Anterior cingulate cortex (tissue), 58 donors: ENCODE measurements around the gene MED14.
"Not testable (repeated sequence)": the region's sequence is repeated elsewhere in the genome, so short reads cannot be mapped to it uniquely, and the experiment has no call there.

Source experiments
- DNase-seq, 58 donors: peaks; one replicate each; lab custom pipeline; 2025; lab: John Stamatoyannopoulos, UW

MED14 gene

DNA sequence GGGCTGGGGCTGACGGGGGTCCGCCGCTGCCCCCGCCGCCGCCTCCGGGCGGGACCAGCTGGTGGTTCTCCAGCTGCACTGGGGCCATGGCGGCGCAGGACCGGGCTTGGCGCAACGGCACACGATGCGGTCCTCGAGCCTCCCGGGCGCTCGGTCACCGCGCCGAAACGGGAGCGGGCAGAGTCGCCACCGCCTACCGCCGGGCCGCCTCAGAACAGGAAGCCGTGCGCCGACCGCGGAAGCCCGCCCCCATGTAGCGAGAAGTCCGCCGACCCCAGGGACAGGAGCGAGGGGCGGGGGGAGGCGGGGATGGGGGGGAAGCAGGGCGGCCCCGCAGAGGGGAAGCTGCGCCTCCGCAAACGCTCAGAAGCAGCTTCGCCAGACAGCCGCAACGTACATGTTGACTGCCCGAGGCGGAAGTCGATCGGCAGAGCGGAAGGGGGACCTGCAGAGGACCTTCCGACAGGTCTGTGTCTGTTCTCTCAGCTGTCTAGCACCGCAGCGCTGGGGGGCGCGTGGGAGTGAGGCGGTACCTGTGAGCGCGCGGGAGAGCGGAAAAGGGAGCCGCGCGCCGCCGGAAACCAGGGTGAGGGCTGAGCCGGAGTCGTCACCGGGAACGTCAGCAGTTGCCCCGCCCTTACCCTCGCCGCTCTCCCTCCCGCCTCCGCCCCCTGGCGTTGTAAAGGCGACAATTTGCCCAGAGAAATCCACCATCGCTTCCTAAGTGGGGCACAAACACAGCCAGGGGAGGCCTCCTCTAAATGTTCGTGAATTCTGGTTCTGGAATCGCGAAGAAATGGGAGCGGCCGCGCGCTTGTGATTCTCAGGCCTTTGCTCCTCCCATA, at the start of gene MED14:
TSS of gene MED14 (minus strand) at position 218 of the 845 bp plus-strand sequence. CDS start at position 88, 130 bp downstream.
- DNase-seq = peak; percentile 14 to 89 (median 79)

DNA sequence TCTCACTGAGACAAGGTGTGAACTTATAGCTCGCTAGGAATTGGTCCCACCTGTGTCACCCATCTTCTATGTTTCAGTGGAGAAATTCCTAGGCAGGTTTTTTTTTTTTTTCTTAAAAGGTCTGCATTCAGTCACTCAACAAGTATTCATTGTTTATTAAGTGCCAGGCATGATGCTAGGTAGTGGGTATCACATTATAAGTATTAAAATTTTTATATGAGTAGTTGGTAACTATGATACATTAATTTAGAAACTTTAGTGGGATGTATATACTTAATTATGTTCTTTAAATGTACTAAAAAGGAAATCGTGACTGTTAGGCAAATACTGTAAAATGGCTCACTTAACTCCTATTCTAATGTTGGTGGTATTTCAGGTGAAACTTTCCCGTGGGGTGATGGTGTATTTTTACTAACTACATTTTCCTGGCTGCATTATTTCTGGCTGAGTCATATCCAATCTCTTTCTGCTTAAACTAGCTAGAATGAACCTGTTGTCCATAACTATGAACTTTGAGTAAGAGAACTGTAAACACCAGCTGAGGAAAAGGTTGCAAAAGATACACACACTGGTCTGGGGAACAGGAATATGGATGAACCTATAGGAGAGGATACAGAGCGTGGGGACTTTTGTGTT, 49.3 kb upstream of the MED14 start:
- no peak for DNase-seq

DNA sequence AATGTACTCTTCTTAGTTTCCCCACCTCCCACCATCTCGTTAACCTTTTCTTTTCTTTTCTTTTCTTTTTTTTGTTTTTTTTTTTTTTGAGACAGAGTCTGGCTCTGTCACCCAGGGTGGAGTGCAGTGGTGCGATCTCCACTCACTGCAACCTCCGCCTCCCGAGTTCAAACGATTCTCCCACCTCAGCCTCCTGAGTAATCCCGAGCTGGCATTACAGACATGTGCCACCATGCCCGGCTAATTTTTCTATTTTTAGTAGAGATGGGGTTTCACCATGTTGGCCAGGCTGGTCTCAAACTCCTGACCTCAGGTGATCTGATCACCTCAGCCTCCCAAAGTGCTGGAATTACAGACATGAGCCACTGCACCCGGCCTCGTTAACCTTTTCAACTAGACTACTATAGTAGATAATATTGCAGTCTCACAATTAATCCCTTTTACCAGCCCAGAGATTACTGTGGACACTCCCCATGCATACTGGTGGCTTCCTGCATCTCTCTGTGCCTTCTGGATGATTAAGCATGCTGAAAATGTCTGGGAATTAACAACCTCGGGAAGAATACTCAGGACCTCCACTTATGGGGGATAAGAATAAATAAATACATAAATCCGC, 47.4 kb upstream of the MED14 start:
- DNase-seq = not testable (repeated sequence)

DNA sequence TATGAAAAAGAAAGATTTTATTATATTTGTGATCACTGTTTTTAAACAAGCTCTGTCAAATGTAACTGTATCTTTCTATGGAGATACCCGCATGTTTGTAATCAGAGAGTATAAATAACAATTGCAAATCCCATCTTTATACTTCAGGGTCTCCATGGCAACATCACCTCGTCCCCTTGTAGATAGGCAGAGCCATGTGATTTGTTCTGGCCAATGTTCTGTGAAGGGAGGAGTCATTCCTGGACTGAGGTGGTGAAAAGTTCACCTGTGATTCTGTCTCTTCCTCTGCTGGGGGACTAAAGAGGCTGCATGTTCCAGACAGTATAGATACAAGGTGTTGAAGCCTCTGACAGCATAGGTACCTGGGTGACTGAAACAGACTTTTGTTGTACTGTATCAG, 45.6 kb upstream of the MED14 start:
- no peak for DNase-seq

DNA sequence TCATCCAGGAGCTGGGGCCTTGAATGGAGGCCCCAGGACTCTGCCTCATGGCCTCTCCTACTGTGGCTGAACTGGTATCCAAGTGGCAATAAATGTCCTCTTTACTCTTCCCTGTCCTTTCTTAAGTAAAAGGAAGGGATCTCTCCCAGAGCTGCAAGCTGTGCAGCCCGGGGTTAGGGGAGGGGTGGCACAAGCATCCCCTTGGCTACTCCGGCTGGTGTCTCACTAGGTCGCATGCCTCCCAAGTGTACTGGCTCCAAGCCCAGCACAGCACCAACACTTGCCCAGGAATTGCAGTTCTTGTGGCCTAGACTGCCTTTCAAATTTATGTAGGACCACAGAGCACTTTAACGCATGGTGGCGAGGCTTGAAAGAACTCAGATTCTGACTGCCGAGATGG, 44.7 kb upstream of the MED14 start:
- DNase-seq = peak in 5 of 58 donors; percentile 0 to 1 (median 0)

DNA sequence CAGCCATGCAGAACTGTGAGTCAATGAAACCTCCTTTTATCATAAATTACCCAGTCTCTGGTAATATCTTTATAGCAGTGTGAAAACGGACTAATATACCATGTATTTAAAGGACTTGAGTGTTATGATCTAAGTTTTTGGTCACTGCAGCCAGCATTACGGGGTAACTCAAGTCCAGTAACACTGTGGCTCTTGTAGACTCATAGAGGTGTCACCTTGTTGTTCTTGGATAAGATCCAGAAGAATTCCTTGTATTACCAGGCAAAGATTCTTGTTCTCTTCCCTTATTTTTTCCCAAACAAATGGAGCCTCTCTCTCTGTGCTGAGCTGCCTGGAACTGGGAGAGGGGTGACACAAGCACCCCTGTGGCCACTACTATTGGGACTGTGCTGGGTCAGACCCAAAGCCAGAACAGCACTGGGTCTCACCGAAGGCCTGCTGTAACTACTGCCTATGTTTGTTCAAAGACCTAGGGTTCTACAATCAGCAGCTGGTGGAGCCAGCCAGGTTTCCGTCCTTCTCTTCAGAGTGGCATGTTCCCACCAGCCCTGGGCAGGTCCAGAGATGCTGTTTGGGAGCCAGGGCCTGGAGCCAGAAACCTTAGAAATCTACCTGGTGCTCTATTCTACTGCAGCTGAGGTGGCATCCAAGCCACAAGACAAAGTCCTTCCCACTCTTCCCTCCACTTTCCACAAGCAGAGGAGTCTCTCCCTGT, 43.7 kb upstream of the MED14 start:
- no peak for DNase-seq

DNA sequence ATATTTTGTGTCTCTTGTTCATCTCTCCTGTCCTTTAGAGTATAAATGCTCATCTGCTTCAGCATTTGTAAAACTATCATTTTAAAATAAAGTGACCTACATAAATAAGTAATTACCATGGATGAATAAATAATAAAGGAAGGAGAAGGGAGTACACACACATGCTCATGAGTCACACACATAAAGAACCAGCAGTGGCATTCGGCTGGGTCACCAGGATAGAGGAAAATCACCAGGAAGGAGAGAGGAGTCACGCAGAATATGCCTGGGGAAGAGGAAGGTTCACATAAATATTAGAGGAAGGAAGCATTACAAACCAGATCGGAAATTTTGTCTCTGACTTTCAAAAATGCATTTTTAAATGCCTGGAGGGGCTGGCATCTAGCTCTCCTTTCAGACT, 38.5 kb upstream of the MED14 start:
- no peak for DNase-seq

DNA sequence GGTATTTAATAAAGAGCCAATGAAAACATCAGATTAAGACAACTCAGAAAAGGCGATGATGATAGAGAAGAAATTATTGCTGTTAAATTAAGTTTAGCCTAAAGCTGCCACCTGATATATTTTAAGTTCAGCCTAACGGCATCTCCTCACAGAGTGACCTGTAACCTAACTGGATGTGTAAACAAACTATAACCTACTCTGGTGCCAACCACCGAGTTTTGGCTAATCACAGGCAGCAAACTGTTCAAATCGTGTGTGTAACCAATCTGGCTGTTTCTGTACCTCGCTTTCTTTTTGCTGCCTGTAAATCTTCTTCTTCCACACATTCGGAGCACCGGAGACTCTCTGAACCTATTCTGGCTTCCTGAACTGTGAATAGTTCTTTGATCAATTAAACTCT, 37.8 kb upstream of the MED14 start:
- no peak for DNase-seq

DNA sequence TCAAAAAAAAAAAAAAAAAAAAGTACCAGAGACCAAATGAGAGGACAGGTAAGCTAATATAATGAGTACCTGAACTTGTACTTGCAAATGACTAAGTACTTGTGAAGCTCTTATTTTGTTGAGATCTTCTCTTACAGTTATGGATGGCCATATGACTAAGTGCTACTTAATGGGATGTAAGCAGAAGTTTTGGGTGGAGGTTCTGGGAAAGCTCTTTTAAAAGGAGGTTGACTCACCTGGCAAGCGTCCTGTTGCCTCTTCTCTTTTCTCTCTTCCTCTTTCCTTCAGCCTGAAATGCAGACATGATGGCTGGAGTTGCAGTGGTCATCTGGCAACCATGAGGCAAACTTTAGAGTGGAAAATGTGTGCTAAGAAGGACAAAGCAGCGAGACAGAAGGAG, 36.9 kb upstream of the MED14 start:
- DNase-seq = no peak

DNA sequence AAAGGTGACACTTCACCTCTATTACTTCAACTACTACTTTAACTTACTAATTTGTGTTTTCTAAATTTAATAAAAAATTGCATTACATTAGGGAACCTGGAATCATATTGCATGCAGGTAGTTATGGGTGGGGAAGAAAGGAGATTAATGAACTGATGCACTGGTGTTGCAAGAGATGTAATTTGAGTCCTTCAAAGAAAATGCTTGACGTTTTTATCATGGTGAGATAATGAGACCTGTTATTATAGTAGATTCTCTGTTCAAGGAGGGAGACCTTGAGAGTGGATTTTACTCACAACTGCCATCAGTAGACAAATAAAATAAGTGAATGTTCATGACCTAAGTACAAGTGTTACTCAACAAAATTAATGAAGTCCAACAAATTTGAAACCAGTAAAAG, 26.4 kb upstream of the MED14 start:
- DNase-seq = no peak

DNA sequence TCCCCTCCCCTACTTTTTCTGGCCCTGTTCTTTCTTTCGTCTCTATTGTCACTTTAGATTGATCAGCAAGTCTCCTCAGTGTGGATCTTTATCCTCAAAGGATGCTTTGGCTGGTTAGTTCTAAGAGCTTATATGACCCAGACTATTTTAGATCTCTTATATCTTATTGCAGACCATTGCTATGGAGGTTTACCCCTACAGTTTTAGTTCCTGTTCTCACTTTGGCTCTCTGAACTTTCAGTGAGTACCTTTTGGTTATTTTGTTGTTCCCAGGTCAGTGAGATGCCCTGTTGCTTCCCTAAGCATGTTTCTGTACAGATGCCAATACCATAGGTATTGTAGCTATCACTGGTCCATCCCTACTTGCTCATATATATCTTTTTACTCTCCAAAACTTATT, 24.0 kb upstream of the MED14 start:
- DNase-seq = no peak

DNA sequence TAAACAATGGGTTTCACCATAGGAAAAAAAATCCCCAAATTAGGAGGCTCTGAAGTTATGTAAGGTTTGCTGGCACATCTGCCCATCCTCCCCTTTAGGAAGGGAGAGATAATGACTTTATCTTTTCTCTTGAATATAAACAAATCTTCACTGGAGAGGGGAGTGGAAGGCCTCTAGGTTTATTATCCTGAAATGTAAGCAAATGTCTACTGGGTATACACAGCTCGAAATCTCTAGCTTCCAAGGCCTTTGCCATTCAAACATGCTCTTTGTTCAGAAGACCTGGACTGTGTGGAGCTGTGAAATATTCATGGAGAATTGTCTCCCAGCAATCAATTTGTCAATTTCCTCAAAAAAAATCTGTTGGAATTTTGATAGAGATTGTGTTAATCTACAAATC, 21.7 kb upstream of the MED14 start:
- DNase-seq = no peak

DNA sequence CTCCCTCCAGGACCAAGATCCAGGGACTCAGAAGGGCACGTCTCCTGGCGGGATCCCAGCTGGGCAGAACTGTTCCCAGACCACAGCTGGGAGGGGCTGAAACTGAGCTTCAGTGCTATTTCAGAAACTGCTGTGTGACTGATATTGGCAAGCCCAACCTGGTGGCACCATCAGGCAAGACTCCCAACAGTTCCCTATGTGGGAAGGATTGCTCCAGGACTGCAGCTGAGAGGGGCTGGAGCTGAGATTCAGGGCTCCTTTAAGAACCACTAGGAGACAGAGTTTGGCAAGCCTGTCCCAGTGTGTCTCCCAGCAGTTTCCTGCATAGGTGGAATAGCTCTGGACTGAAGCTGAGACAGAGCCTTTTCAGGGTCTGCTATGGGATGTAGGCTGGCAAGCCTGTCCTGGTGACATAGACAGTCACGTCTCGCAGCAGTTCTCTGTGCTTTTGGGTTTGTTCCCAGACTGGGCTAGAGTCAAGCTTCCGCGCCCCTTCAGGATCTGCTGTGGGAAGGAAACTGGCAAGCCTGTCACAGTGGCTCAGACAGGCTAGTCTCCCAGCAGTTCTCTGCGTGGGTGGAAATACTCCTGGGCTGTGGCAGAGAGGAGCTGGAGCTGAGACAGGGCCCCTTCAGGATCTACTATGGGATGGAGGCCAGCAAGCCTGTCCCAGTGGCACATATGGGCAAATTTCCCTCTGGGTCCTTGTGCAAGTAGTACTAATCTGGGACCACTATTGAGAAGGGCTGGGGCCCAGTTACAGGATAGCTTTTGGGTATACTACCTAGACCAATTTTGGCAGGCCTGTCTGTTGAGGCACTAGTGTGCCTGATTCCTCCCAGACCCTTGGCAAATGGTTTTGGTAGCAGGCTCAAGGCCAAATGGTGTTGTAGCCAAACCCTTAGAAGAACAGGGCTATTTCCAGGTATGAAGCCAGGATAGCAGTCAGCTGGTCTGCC, 20.2 kb upstream of the MED14 start:
- peak in 51 of 58 donors; percentile 0 to 67 (median 27) for DNase-seq

DNA sequence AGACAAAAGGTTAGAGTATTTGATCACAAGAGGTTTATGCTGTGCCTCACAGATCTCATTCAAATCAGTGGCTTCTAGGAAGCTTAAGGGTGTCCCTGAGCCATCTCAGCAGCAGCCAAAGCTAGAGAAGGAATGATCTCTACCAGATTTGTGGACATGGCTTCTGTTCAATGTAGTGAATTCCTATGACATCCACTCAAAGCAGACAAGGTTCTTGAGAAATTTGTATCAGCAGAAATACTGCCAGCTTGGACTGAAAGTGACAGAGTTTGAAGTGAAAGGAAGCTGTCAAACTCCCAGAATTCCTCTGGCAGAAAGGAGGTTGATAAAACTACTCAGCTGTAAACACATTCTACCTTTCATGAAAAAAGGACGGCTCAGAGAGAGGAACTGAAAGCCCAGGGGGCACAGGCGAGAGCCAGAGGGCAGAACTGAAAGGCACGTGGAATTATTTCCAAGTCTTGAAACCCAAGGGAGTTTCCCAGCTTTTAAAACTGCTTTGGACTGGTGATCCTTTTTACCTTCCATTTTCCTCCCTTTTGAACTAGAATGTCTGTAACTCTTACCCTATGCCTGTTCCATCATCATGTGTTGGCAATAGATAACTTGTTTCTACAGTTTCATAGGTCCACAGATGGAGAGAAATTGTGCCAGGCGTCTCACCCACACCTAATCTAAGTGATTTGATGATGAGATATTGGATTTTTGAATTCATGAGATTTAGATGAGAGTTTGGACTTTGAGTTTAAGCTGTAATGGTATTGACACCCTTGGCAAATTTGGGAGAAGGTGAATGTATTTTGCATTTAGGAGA, 14.5 kb upstream of the MED14 start:
- DNase-seq = no peak

DNA sequence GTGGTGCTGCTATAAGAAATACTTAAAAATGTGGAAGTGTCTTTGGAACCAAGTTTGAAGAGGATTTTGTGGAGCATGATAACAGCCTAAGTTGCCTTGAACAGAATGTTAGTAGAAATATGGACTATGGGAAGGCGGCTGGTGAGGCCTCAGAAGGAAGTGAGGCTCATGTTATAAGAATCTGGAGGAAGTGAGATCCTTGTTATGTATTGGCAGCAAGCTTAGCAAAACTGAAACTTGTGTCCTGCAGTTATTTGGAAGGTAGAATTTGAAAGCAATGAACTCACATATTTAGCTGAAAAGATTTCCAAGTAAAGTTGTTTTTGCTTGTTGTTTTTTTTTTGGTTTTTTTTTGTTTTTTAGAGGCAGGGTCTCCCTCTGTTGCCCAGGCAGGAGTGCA, 13.6 kb upstream of the MED14 start:
- no peak for DNase-seq

DNA sequence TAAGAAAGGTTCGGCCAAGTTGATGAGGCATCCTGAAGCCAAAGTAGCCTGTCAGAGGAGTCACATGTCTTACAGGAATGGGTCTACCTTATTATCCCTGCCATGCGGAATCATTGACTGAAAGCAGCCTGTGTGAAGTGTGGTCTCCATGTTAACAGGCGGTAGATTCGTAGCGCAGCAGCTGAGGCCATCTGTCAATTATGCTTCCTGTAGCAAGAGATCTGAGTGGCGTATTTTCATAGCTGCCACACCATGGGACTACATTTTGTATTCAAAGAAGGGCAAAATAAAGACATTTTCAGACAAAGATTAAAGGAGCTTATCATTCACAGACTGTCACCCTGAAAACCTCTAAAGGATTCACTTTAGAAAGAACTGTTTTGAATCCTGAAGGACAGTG, 11.2 kb upstream of the MED14 start:
- no peak for DNase-seq

DNA sequence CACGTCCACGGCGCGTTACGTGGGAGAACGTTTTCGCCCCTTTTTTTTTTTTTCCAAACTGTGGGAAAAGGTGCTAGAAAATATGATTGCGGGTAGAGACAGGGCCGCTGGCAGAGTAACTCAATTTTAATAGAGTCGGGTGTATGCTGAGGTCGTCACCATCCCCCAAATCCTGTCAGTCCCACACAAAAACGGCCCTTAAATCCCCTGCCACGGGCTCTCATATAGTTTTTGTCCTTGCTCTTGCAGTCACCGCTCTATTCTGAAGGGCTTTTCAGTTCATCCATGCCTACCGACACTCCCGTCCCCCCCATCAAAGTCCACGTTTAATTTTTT, 796 bp upstream of the MED14 start:
- peak in 1 of 58 donors; percentile 55 for DNase-seq

DNA sequence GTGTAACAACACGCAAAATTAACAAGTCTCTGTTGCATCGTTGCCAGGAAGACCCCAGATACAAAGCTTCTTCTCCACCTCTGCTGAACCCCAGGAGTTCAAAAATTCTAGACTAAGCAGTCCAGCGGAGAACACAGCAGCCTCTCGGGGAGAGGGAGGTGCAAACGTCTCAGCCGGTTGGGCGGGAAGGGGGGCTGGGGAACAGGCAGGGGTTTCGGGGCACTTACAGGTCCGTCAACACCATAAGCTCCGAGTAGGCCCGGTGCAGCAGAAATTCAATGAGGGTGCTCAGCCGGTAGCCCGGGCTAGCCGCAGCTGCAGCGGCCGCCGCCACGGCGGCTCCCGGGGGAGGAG, 394 bp downstream of the MED14 start:
- DNase-seq = peak in 9 of 58 donors; percentile 6 to 59 (median 20)

DNA sequence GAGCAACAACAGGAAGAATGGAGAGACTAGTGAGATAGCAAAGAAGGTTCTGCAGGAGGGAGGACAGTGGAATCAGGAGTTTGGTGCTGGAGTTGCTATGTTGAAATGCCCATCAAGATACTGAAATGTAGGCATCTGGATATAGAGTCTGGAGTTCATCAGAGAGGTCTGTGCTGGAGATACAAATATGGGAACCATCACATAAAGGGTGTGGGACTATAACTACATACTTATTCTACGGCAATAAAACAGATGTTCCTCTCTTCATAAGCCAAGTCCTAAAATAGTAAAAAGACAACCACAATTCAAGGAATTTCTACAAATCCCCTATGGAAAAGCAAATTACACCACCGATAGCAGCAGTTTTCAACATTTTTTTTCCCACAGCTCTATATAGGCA, 1.6 kb downstream of the MED14 start:
- no peak for DNase-seq
